ENCODE results near the gene ZNF804B. TPM values are rescaled to one million over a fixed set of nuclear protein-coding genes. Genes with fewer than 3 reads are reported as not detected.

The ZNF804B gene
- total RNA-seq, 1 experiment from 2014 or later = not detected

GRCh38 chr7:89002981-89003956 lies 243.8 kb downstream of the ZNF804B start:
- no peak overlapping the region for H2BK120ac ChIP-seq (ENCODE audit: low read depth, low read length, poor library complexity, severe bottlenecking)
- Mint-ChIP-seq H3K4me3 (no peak overlapping the region), H3K36me3 (ENCODE audit: insufficient read depth in 1 of 3, low read depth in 3 of 3) (no peaks in the 10 kb centered on the region), H3K9me3 (no peaks in the 10 kb centered on the region), H3K27ac (no peak overlapping the region), H3K4me1 (peaks cover 6 to 11% of the 10 kb centered on the region in 2 experiments), H3K27me3 (ENCODE audit: low read depth) (no peaks in the 10 kb centered on the region)
- no peak overlapping the region for H4K8ac ChIP-seq (replicated peaks; ENCODE audit: insufficient read length, low read depth, low read length)
- H3K14ac ChIP-seq (ENCODE audit: insufficient read depth, low read length) = no peak overlapping the region
- no peak overlapping the region for H4K91ac ChIP-seq (ENCODE audit: insufficient read length, low read depth, low read length)
- WGBS (ENCODE audit: extremely low coverage, insufficient read length, low lambda C conversion rate) = no CpG with 5 or more reads among the region's 4 CpGs
- no peak overlapping the region for H2BK20ac ChIP-seq (ENCODE audit: low read depth, low read length, poor library complexity, severe bottlenecking)
- H2AFZ ChIP-seq (ENCODE audit: low read length) = no peak overlapping the region
- H3K56ac ChIP-seq (ENCODE audit: insufficient read length, low read depth, low read length) = no peak overlapping the region
- H3K23me2 ChIP-seq (ENCODE audit: insufficient read length, low read depth, low read length, poor library complexity, severe bottlenecking) = no peaks in the 10 kb centered on the region
- no peak overlapping the region for H3K4me2 ChIP-seq (ENCODE audit: insufficient read depth, insufficient read length, low read length)
- no peaks in the 10 kb centered on the region for H3K79me2 ChIP-seq (ENCODE audit: insufficient read depth, low read length)
- no peaks in the 10 kb centered on the region for H4K20me1 ChIP-seq (ENCODE audit: control insufficient read depth, insufficient read depth, insufficient read length)
- H2AK5ac ChIP-seq (ENCODE audit: insufficient read length, low read length) = no peak overlapping the region
- H2BK15ac ChIP-seq (ENCODE audit: low read depth, low read length) = no peak overlapping the region
- H3K18ac ChIP-seq (ENCODE audit: insufficient read length, low read depth, low read length) = no peak overlapping the region
- DNase-seq = no peak
- TF ChIP-seq, protein P1, sequence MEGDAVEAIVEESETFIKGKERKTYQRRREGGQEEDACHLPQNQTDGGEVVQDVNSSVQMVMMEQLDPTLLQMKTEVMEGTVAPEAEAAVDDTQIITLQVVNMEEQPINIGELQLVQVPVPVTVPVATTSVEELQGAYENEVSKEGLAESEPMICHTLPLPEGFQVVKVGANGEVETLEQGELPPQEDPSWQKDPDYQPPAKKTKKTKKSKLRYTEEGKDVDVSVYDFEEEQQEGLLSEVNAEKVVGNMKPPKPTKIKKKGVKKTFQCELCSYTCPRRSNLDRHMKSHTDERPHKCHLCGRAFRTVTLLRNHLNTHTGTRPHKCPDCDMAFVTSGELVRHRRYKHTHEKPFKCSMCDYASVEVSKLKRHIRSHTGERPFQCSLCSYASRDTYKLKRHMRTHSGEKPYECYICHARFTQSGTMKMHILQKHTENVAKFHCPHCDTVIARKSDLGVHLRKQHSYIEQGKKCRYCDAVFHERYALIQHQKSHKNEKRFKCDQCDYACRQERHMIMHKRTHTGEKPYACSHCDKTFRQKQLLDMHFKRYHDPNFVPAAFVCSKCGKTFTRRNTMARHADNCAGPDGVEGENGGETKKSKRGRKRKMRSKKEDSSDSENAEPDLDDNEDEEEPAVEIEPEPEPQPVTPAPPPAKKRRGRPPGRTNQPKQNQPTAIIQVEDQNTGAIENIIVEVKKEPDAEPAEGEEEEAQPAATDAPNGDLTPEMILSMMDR (conservative IDR thresholded peaks at IDR 0.05) = no peak
- no peak overlapping the region for H3K9ac ChIP-seq (ENCODE audit: extremely low read depth, insufficient read length, low read length)
- no peaks in the 10 kb centered on the region for H3K79me1 ChIP-seq (ENCODE audit: insufficient read depth, low read depth, low read length, poor library complexity, severe bottlenecking)
- no peak overlapping the region for H2BK12ac ChIP-seq (ENCODE audit: insufficient read length, low read depth, low read length)
- H3K4ac ChIP-seq (ENCODE audit: low read depth, low read length) = no peak overlapping the region
- H4K5ac ChIP-seq (ENCODE audit: insufficient read length, low read depth, low read length) = no peak overlapping the region
- H2BK5ac ChIP-seq (ENCODE audit: insufficient read length, low read length) = no peak overlapping the region
- no peaks in the 10 kb centered on the region for H3K27me3 ChIP-seq (ENCODE audit: insufficient read depth, low read length)
- no peak overlapping the region for H3K27ac ChIP-seq (ENCODE audit: insufficient read length, low read depth, low read length)
- no peaks in the 10 kb centered on the region for H3K4me1 ChIP-seq (ENCODE audit: insufficient read depth, low read length)
- no peak overlapping the region for H3K23ac ChIP-seq (ENCODE audit: insufficient read length, low read depth, low read length)
- H3T11ph ChIP-seq (ENCODE audit: low read length) = no peak overlapping the region
- no peaks in the 10 kb centered on the region for H3K9me3 ChIP-seq (ENCODE audit: control insufficient read depth, low read depth, low read length)

All from H9 (cell line).